GM19238 (cell line): Measurements from ENCODE around the gene CHST7.

ENCODE experiments used
- DNase-seq: peaks from one replicate; pipeline ENCODE4 v3.0.0; 2011; ENCODE audit warnings: low spot score; ENCODE audit not compliant: insufficient read length

The CHST7 gene

DNA sequence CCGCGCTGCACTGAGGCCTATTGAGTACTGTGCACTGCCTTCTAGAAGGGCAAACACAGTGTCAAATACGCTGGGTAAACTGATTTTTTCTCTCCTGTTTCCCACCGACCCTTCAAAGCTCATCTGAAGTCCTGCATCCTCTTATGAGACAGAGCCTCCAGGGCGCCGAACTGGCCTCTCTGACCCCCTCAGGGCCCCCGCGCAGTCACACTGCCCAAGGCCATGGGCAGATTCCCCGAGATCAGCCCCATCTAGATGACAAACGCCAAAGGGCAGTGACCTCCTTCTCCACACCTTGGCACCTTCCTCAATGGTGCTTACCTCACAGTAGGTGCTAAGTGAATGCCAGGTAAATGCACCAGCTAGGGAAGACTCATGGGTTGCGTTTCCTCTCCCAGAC lies 34.4 kb downstream of the CHST7 start:
- no peak for DNase-seq

DNA sequence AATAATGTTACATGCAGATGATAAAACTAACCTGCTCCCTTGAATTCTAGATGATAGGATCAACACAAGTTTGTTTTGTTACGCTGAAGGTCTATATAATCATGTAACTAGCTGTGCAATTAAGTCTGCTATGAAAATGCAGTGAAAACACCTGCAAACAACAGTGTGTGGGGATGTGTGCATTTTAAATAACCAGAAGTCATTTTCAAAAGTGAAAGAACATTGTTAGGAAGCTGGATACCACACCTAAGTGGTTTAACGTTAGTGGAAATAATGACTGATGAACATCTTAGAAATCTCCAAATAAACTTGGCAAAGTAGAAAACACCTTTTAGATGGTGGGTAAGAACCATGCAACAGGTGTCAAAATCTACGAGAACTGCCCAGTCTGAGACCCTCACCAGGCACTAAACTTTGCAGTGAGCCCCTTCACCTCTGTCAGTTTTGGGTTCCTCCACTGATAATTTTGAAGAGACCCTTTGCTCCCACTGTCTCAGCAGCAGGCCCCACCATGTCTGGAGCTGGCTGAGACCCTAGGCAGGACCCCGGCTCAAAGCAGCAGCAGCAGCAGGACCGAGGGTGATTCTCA lies 36.6 kb downstream of the CHST7 start:
- no peak for DNase-seq

DNA sequence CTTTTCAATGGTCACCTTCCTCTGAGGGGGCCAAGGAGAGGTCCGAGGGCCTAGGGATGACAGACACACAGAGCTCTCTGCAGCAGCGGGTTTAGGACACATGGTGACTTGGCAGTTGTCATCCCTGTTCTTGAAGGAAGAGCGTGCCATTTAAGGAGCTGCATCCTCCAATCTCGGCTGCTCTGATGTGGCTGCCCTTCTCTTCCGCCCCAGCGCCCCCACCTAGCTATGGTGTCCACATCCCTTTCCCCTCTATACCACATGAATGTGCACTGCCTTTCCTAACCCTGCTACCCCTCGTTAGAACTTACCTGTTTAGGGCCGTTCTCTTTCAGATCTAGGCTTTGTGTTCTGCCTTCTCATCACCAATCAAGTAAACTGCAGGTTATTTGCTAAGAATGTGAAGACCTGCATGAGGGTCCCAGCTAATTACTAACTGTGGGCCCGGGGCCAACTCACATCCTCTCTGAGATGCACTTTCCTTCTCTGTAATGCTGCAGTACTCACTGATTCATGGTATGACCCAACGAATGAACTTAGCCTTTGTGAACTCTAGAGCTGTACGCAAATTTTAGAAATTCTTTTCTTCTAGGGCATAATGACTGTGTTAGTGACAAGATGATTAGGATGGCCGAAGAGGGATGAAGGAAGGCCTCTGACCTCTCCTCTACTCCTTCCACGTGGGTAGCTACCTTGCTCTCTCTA lies 38.2 kb downstream of the CHST7 start:
- DNase-seq = no peak

GRCh38 chrX:46617906-46618305 lies 44.3 kb downstream of the CHST7 start:
- DNase-seq = no peak

DNA sequence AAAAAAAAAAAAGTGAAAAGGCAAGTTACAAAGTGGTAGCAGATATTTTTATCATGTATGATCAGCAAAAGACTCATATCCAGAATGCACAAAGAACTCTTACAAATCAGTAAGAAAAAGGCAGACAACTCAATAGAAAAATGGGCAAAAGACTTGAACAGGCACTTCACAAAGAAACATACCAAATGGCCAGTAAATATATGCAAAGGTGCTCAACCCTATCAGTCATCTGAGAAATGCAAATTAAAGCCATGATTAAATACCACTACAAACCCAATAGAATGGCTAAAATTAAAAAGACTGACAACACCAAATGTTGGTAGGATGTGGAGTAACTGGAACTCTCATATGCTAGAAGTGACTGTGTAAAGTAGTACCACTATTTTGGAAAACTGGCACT lies 45.4 kb downstream of the CHST7 start:
- no peak for DNase-seq

DNA sequence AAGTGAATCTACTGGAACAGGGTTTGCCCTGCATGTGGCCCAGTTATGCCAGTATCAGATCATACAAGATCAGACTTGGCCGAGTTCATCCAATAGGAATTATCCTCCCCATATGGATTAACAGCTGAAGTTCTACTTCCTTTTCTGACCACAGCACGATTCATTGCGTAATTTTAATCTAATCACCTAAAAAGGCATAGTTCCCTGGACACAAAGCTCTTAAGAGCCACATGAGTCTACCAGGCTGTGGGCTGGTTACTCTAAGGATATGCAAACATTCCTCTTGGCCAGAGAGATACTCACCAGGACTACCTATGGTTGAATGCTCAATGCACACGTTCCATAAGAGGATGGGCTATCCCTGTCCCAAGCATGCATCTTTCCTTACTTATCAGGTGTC lies 46.9 kb downstream of the CHST7 start:
- DNase-seq = no peak

DNA sequence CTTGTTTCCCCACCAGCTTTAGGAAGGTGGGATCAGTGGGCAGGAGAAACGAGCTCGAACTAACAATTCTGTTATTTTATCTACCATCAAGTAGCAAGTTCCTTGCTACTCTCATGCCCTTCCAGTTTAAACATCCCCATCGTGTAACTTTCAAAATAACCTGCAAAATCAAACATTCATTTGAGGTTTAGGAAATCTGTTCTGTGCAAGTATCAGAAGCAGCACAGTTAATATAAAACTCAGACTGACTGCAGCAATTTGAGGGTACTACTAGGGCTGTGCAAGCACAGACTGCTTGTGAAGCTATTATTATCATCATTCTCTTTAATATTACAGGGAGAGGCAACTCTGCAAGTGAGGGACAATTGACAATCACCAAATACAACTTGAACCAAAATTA lies 48.0 kb downstream of the CHST7 start:
- DNase-seq = no peak

DNA sequence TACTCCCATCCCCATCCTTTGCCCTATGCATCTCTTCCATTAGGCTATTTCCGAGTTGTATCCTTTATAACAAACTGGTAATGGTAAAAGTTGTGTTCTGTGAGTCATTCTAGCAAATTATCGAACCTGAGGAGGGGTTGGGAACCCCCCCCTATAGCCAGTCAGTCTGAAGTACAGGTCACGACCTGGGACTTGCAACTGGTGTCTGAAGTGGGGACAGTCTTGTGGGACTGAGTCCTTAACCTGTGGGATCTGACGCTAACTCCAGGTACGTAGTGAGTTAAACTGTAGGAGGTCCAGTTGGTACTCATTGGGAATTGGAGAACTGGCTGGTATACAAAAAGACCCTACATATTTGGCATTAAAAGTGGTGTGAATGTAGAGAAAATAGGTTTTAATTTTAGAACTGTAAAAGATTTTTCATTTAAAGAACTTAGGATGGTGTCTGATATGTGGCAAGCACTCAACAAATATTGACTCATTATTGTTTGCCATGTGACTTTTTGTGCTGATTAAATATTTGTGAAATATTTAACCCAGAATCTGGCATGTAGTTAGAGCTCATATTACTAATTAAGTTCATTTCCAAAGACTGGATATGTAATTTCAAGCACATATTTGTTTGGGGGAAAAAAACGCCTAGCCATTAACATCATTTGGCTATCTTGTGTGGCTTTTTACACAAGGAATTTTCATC lies 50.7 kb downstream of the CHST7 start:
- no peak for DNase-seq

GRCh38 chrX:46626566-46626965 lies 53.0 kb downstream of the CHST7 start:
- DNase-seq = no peak

- no peak for DNase-seq
Measured at GRCh38 chrX:46627062-46627461, 53.5 kb downstream of the CHST7 start.

- DNase-seq = no peak
Measured at GRCh38 chrX:46627711-46628419, 54.3 kb downstream of the CHST7 start.

DNA sequence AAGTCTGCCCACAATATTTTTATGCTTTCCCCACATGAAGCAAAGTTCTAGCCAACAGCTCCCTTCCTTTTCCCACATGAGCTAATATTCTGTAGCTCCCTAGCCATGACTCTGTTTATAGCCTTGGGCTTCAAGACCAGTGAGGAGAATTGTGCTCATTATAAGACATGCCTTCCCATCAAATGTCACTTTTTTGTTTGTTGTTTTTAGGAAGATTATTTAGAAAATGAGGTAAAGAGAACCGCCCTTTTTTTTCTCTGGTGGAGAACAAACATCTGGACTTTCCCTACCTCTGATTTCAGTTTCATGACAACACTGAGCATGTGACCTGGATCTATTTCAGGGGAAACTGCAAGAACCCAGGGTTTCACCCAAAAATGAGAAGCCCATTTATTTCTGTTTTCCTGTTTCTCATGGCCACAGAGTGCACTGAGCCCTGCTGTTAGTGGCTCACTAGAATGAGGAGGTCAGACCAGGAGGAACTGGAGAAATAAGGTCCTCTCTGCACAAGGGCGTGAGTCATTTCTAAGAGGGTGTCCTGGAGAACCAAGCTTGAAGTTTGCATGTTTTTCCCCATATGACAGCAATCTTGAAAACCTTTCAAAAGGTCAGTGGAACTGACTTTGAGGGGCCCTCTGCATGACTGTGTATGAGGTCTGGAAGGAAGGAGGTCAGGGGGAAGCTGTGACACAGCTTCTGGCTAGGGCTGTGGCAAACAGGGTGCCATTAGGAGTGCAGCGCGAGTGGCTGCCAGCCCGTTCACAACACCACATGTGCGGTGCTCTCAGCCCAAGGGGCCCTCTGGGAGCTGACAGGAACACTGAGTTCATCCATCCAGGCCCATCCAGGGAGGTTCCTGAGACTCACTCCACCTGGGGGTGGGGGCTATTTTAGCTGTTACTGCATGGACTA lies 55.2 kb downstream of the CHST7 start:
- peak; percentile 27 for DNase-seq

- DNase-seq = no peak
Measured at GRCh38 chrX:46630141-46630540, 56.6 kb downstream of the CHST7 start.

DNA sequence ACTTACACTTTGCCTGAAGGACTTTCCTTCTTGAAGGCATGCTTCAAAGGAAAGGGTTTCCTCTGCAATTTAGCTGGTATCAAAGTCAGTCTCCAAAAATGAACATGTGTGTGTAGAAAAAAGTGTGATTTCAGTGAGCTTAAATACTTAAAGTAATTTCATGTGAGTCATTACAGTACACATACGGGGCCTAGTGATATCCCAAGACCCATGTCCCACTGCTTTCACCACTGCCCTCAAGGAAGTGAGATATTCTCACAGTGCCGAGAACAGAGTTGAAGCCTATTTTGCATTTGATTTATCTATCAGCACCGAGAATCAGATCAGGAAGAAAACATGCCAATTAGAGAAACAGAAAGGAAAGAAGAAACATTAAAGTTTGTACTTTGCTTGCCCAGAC lies 61.0 kb downstream of the CHST7 start:
- DNase-seq = no peak

DNA sequence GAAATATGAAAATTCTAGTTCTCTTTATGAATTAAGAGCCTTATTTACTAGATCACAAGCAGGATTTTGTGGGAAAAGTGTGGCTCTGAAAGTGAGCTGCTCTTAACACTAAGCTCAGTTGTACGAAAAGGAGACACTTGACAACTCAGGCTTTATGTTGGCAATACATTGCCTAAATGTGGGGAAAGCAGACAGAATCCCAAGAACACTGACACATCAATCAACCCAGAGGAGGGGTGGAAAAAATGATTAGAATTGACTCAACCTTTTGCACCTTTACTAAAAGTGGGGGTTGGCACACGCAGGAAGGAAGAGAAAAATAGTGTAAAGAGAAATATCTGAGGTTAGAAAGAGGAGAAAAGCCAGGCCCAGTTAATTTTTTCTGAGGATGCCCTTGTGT lies 61.6 kb downstream of the CHST7 start:
- DNase-seq = no peak

DNA sequence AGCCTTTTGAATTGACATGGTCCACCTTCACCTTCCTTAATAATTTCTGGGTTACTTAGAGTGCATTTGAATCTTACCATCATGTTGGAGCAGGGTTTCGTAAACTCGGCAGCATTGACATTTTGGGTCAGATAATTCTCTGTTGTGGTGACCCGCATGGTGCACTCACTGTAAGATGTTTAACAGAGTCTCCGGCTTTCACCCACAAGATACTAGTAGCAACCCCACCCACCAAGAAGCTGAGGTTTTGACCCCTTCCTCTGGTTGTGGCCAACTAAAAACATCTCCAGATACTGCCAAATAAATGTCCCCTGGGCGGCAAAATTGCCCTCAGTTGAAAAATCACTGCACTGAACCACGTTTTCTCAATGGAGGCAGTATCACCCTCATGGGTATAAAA lies 62.7 kb downstream of the CHST7 start:
- no peak for DNase-seq

DNA sequence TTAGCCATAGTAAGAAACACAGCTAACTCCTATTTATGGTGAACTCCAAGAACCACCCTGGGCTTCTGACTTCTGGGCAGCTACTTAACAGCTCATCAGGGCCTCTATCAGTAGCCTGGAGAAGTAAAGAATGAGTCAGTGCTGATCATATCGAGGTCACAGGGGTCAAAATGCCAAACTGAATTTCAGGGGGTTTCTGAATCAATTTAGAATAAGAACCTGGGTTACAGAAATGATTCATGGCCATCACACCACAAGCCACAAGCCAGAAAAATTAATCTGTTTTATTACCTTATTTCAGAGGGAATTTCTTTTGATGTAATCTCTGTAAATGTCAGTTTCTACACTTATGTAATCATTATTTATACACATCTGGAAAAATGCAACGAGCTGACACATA lies 64.4 kb downstream of the CHST7 start:
- no peak for DNase-seq

- DNase-seq = no peak
Measured at GRCh38 chrX:46642145-46642544, 68.6 kb downstream of the CHST7 start.

GRCh38 chrX:46643636-46644035 lies 70.1 kb downstream of the CHST7 start:
- no peak for DNase-seq

DNA sequence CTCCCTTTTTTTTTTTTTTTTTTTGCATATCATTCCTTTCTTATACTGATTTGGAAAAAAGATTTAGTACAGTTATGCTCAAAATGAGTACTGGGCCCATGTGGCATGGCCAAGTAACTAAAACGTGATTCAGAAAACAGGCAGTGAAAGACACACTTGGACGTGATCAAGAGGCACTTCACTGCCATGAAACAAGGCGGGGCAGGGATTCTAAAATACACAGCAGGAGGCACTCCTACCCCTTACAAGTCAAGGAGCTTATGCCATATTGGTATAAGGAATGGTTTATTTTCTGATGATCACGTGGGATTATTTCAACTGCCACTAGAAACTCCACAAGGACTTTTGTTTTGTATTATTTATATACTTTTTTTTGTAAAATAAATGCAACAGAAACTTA lies 72.0 kb downstream of the CHST7 start:
- DNase-seq = no peak

DNA sequence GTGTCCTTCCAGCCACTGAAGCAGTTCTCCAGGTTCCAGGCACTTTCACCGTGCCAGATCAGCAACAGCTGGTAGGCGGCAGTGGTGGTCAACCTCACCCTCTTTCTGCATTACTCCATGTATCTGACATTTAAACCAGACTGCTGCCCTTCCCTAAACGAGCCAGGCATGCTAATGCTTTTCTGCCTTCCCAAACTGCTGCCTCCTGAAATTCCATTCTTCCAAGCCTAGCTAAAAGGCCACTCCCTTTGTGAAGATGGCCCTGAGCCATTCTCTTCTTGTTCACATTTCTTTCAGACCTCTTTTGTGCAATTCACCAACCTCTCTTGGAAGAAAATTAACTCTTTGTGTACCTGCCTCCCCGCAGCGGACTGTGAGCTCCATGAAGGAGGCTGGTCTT lies 73.7 kb downstream of the CHST7 start:
- no peak for DNase-seq
